H1 (cell line): ENCODE results near the gene SLC31A2. TPM values are rescaled to one million over a fixed set of nuclear protein-coding genes. Genes with fewer than 3 reads are reported as not detected.

Experiments
- CTCF ChIA-PET: fragments of 300-600 bp; sonication (Branson Sonifier 250); formaldehyde crosslinking; loops from one replicate; lab custom pipeline; 2021; ENCODE audit not compliant: partially characterized antibody; lab: Charles Lee
- POLR2A ChIA-PET: fragments of 300-600 bp; sonication (Branson Sonifier 250); formaldehyde crosslinking; loops from one replicate; lab custom pipeline; 2021; ENCODE audit warnings: inconsistent platforms; ENCODE audit not compliant: partially characterized antibody; lab: Charles Lee
- DNase-seq, 2 experiments: peaks; one replicate each; pipeline versions ENCODE4 v3.0.0 to v3.0.0-alpha.2; 2010 to 2022; ENCODE audit warnings: low spot score in 2 of 2, low read depth in 1 of 2, mixed read lengths in 1 of 2
- FAIRE-seq: peaks from 2 replicates; lab custom pipeline; 2011; peaks lifted over from hg19 to GRCh38; lab: Jason Lieb, UNC
- H2AFZ ChIP-seq: 2 replicates; pipeline ENCODE4 v1.8.1; 2012; ENCODE audit warnings: low read length, inconsistent platforms
- H2AK5ac ChIP-seq: 2 replicates; pipeline ENCODE4 v1.6.1; 2013; ENCODE audit warnings: low read depth, low read length
- H2BK120ac ChIP-seq: replicated peaks from 2 replicates; pipeline ENCODE3; 2013; ENCODE audit warnings: low read depth, low read length, inconsistent platforms
- H2BK12ac ChIP-seq: 2 replicates; pipeline ENCODE4 v1.6.1; 2013; ENCODE audit warnings: low read depth, low read length
- H2BK15ac ChIP-seq: 2 replicates; pipeline ENCODE4 v1.6.1; 2013; ENCODE audit warnings: low read length
- H2BK20ac ChIP-seq: 2 replicates; pipeline ENCODE4 v1.6.1; 2013; ENCODE audit warnings: low read length
- H2BK5ac ChIP-seq: 2 replicates; pipeline ENCODE4 v1.6.1; 2013; ENCODE audit warnings: low read depth, low read length
- H3K14ac ChIP-seq: 2 replicates; pipeline ENCODE4 v1.6.1; 2013; ENCODE audit warnings: inconsistent platforms; ENCODE audit not compliant: insufficient read length
- H3K18ac ChIP-seq: 2 replicates; pipeline ENCODE4 v1.6.1; 2013; ENCODE audit warnings: low read length; ENCODE audit errors: extremely low read depth
- H3K23ac ChIP-seq: 2 replicates; pipeline ENCODE4 v1.6.1; 2013; ENCODE audit warnings: inconsistent platforms; ENCODE audit not compliant: insufficient read length
- H3K23me2 ChIP-seq: 2 replicates; pipeline ENCODE4 v1.6.1; 2013; ENCODE audit warnings: low read depth, low read length
- H3K27ac ChIP-seq: 2 replicates; pipeline ENCODE4 v1.6.1; 2011; ENCODE audit warnings: low read depth, low read length, inconsistent platforms
- H3K27me3 ChIP-seq, 4 experiments: replicated peaks in 1 of 4; 1 replicate in 1 of 4; 2 replicates in 3 of 4; pipeline versions ENCODE4 v1.6.1 to v1.8.1; 2011 to 2013; ENCODE audit warnings: low read length in 3 of 4, mild to moderate bottlenecking in 3 of 4, inconsistent platforms in 2 of 4, mixed read lengths in 2 of 4, moderate library complexity in 1 of 4; ENCODE audit not compliant: control insufficient read depth in 3 of 4, insufficient read depth in 3 of 4; ENCODE audit errors: extremely low read depth in 1 of 4
- H3K36me3 ChIP-seq, 4 experiments: 2 replicates each; pipeline versions ENCODE4 v1.6.1 to v1.8.1; 2011 to 2013; ENCODE audit warnings: mild to moderate bottlenecking in 4 of 4, low read length in 3 of 4, moderate library complexity in 2 of 4, control low read depth in 1 of 4, inconsistent platforms in 1 of 4; ENCODE audit not compliant: insufficient read depth in 4 of 4, control insufficient read depth in 2 of 4
- H3K4ac ChIP-seq: replicated peaks from 2 replicates; pipeline ENCODE3; 2013; ENCODE audit warnings: low read length, low read depth, mixed read lengths, inconsistent platforms; ENCODE audit not compliant: insufficient read length
- H3K4me1 ChIP-seq, 4 experiments: replicated peaks in 1 of 4; 1 replicate in 1 of 4; 2 replicates in 3 of 4; pipeline versions ENCODE4 v1.6.1 to v1.8.1; 2011 to 2013; ENCODE audit warnings: low read length in 3 of 4, inconsistent platforms in 2 of 4, mixed read lengths in 1 of 4; ENCODE audit not compliant: insufficient read depth in 4 of 4, control insufficient read depth in 3 of 4
- H3K4me2 ChIP-seq, 2 experiments: 2 replicates each; pipeline versions ENCODE4 v1.6.1 to v1.8.1; 2011 to 2013; ENCODE audit warnings: low read depth in 2 of 2, low read length in 2 of 2, control low read depth in 1 of 2, inconsistent platforms in 1 of 2, mild to moderate bottlenecking in 1 of 2; ENCODE audit not compliant: insufficient read depth in 1 of 2
- H3K4me3 ChIP-seq, 4 experiments: fragments of 200-600, 300-600 bp in 1 of 4; sonication (generic), shearing (Covaris generic), sonication (Bioruptor Twin) in 1 of 4; 2 replicates each; pipeline versions ENCODE4 v1.5.1 to v1.8.1; 2011 to 2016; ENCODE audit warnings: low read length in 4 of 4, low read depth in 3 of 4, control low read depth in 2 of 4, inconsistent platforms in 2 of 4, mild to moderate bottlenecking in 2 of 4, mixed read lengths in 1 of 4, moderate library complexity in 1 of 4; ENCODE audit not compliant: insufficient read depth in 2 of 4; ENCODE audit errors: extremely low read depth in 1 of 4
- H3K56ac ChIP-seq: replicated peaks from 2 replicates; pipeline ENCODE3; 2013; ENCODE audit warnings: low read depth, mild to moderate bottlenecking, mixed read lengths, low read length, inconsistent platforms; ENCODE audit not compliant: insufficient read length
- H3K79me1 ChIP-seq: 2 replicates; pipeline ENCODE4 v1.6.1; 2013; ENCODE audit warnings: low read depth, low read length, control low read depth
- H3K79me2 ChIP-seq, 2 experiments: 2 replicates each; pipeline versions ENCODE4 v1.6.1 to v1.8.1; 2012 to 2013; ENCODE audit warnings: low read length in 2 of 2, mild to moderate bottlenecking in 2 of 2, inconsistent platforms in 1 of 2; ENCODE audit not compliant: insufficient read depth in 2 of 2, control insufficient read depth in 1 of 2
- H3K9ac ChIP-seq, 4 experiments: replicated peaks in 1 of 4; 1 replicate in 1 of 4; 2 replicates in 3 of 4; pipeline versions ENCODE4 v1.6.1 to v1.8.1; 2011 to 2013; ENCODE audit warnings: low read depth in 3 of 4, low read length in 3 of 4, control low read depth in 2 of 4, mild to moderate bottlenecking in 2 of 4, moderate library complexity in 2 of 4, inconsistent platforms in 1 of 4; ENCODE audit errors: extremely low read depth in 1 of 4
- H3K9me3 ChIP-seq, 2 experiments: 2 replicates each; pipeline versions ENCODE4 v1.6.1 to v1.8.1; 2012 to 2013; ENCODE audit warnings: mild to moderate bottlenecking in 2 of 2, moderate library complexity in 2 of 2, control low read depth in 1 of 2, inconsistent platforms in 1 of 2, low read depth in 1 of 2, low read length in 1 of 2, mixed read lengths in 1 of 2; ENCODE audit not compliant: insufficient read depth in 2 of 2
- H4K20me1 ChIP-seq, 2 experiments: replicated peaks in 1 of 2; 2 replicates each; pipeline versions ENCODE3 to v1.8.1; 2011 to 2013; ENCODE audit warnings: inconsistent platforms in 2 of 2, low read length in 2 of 2, mild to moderate bottlenecking in 1 of 2; ENCODE audit not compliant: insufficient read depth in 2 of 2, control insufficient read depth in 1 of 2
- H4K5ac ChIP-seq: 2 replicates; pipeline ENCODE4 v1.6.1; 2013; ENCODE audit warnings: low read length, low read depth, mixed read lengths, inconsistent platforms; ENCODE audit not compliant: insufficient read length
- H4K8ac ChIP-seq: 2 replicates; pipeline ENCODE4 v1.8.0; 2013; ENCODE audit warnings: mild to moderate bottlenecking, moderate library complexity, low read length, inconsistent platforms; ENCODE audit not compliant: insufficient read depth; ENCODE audit errors: extremely low read depth
- H4K91ac ChIP-seq: replicated peaks from 2 replicates; pipeline ENCODE3; 2013; ENCODE audit warnings: low read length, mixed read lengths, inconsistent platforms; ENCODE audit not compliant: insufficient read length
- CEBPB ChIP-seq: IDR thresholded peaks from 2 replicates; pipeline ENCODE4 v1.6.1; 2012; ENCODE audit warnings: low read depth, low read length
- CTBP2 ChIP-seq: IDR thresholded peaks from 2 replicates; pipeline ENCODE4 v1.7.0; 2011; ENCODE audit warnings: borderline replicate concordance, mild to moderate bottlenecking, moderate library complexity, mixed read lengths, low read length; ENCODE audit not compliant: insufficient read depth, insufficient read length
- HDAC2 ChIP-seq, 2 experiments: fragments of 300-600 bp in 1 of 2; sonication (generic) in 1 of 2; IDR thresholded peaks; 2 replicates each; pipeline ENCODE4 v1.6.1; 2011 to 2012; ENCODE audit warnings: low read depth in 2 of 2, low read length in 2 of 2, mild to moderate bottlenecking in 2 of 2, moderate library complexity in 2 of 2, borderline replicate concordance in 1 of 2, inconsistent platforms in 1 of 2
- JUND ChIP-seq: IDR thresholded peaks from 2 replicates; pipeline ENCODE4 v1.6.1; 2011; ENCODE audit warnings: mild to moderate bottlenecking, improper control_type of control experiment, low read length
- NRF1 ChIP-seq: IDR thresholded peaks from 2 replicates; pipeline ENCODE4 v1.6.1; 2011; ENCODE audit warnings: mild to moderate bottlenecking, low read depth, low read length, improper control_type of control experiment
- POLR2A ChIP-seq, 2 experiments: IDR thresholded peaks; 1 replicate in 1 of 2; 2 replicates in 1 of 2; pipeline ENCODE4 v1.6.1; 2011; ENCODE audit warnings: low read depth in 2 of 2, low read length in 2 of 2, mild to moderate bottlenecking in 2 of 2; ENCODE audit errors: control extremely low read depth in 1 of 2
- RBBP5 ChIP-seq: IDR thresholded peaks from 2 replicates; pipeline ENCODE4 v1.7.1; 2012; ENCODE audit warnings: low read depth, mild to moderate bottlenecking, inconsistent platforms, low read length, moderate library complexity, borderline replicate concordance
- SIRT6 ChIP-seq: IDR thresholded peaks from one replicate; pipeline ENCODE4 v1.7.1; 2012; ENCODE audit warnings: low read length, inconsistent platforms
- WGBS, 2 experiments: shearing (Covaris generic) in 1 of 2; methylation state at CpG; one replicate each; pipeline versions ENCODE4 v1.1.6 to v1.1.7; 2013 to 2015; ENCODE audit warnings: low lambda C conversion rate in 2 of 2, mixed read lengths in 2 of 2, inconsistent platforms in 1 of 2, low coverage in 1 of 2, missing lambda C conversion rate in 1 of 2; ENCODE audit not compliant: insufficient replicate concordance in 2 of 2, insufficient coverage in 1 of 2, insufficient read length in 1 of 2; ENCODE audit errors: extremely low coverage in 1 of 2, missing lambda C conversion rate in 1 of 2; 5-methylcytosine and 5-hydroxymethylcytosine counted together
- polyA plus RNA-seq, 7 experiments: library from polyadenylated mRNA; depleted of rRNA in 3 of 7; stranded (reverse) in 5 of 7; unstranded in 2 of 7; fragments of >200 nt in 5 of 7; fragments of 200-250 nt in 2 of 7; gene quantifications; 1 replicate in 5 of 7; 2 replicates in 1 of 7; 4 replicates in 1 of 7; pipeline versions ENCODE4 v1.2.1 to v1.2.3, GENCODE V29; 2011 to 2013; ENCODE audit warnings: missing spikeins in 2 of 7, mixed read lengths in 2 of 7
- total RNA-seq: library from RNA; stranded (reverse); fragmentation: NEBNext Ultra II Directional; extraction: Animal tissue kit (Norgen Biotek cat#: 25700); gene quantifications from 2 replicates; pipeline ENCODE4 v1.2.1, GENCODE V29; 2021

SLC31A2 gene
- total and polyA plus RNA-seq, 2 of the 8 experiments (the other 6 are each of a cell fraction or from before 2014, with no cell fraction given): 2.0 to 2.9 TPM

DNA sequence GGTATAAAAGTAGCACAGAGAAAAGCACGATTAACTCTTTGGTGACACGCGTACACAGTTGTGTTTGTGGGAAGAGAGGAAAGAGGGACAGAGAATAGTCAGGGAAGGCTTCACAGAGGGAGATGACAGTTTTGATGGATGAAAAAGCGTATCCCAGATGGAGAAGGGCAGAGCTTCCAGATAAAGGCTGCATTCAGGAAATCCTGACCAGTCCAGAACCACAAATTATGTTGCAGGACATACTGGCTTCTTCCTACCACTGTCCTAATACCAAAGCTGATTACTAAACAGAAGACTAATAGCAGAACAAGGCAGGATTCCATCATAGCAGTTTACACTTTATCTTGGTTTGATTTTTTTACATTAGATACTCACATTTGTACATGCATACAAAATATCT, 34.5 kb downstream of the SLC31A2 start:
- no peak overlapping the region for H4K8ac ChIP-seq
- no peak overlapping the region for H3K9ac ChIP-seq
- H3K27me3 ChIP-seq: no peaks in the 10 kb centered on the region
- H3K4ac ChIP-seq: no peak overlapping the region
- H3K18ac ChIP-seq: no peak overlapping the region
- no peak overlapping the region for H4K5ac ChIP-seq
- H3K9me3 ChIP-seq: no peaks in the 10 kb centered on the region
- H2BK15ac ChIP-seq: no peak overlapping the region
- H3K23me2 ChIP-seq: no peaks in the 10 kb centered on the region
- no peaks in the 10 kb centered on the region for H3K79me2 ChIP-seq
- no peaks in the 10 kb centered on the region for H3K4me1 ChIP-seq
- 84% methylated on average over 4 of the region's 4 CpGs; no CpG with 5 or more reads in 1 of the 2 experiments for WGBS, 2 experiments
- H2BK12ac ChIP-seq: no peak overlapping the region
- DNase-seq (no peak), FAIRE-seq (no peak)
- no peak overlapping the region for H3K14ac ChIP-seq
- H4K91ac ChIP-seq: no peak overlapping the region
- H4K20me1 ChIP-seq: no peaks in the 10 kb centered on the region
- ChIA-PET POLR2A (no interaction called here), CTCF (interaction anchor here (1.3 to 1.6 kb wide), 2 partner anchors 9 to 11 kb away, joined by 4 to 7 read pairs; no protein-coding TSS in a partner anchor)
- no peak overlapping the region for H2BK5ac ChIP-seq
- no peak overlapping the region for H3K56ac ChIP-seq
- no peak overlapping the region for H3K27ac ChIP-seq
- no peak overlapping the region for H2BK120ac ChIP-seq
- H2AFZ ChIP-seq: no peak overlapping the region
- no peak overlapping the region for H3K23ac ChIP-seq
- H2BK20ac ChIP-seq: no peak overlapping the region
- H3K4me2 ChIP-seq: no peak overlapping the region
- H3K36me3 ChIP-seq: peaks cover 0 to 63% (median 33%) of the 10 kb centered on the region in 4 experiments; a peak in 7 of 8 replicates
- no peaks in the 10 kb centered on the region for H3K79me1 ChIP-seq
- H3K4me3 ChIP-seq: no peak overlapping the region
- no peak overlapping the region for H2AK5ac ChIP-seq
- TF ChIP-seq RBBP5 (no peak), CTBP2 (no peak), HDAC2 (IDR thresholded peaks at IDR 0.05; ENCODE audit: borderline replicate concordance in 1 of 2, low read depth in 2 of 2, low read length in 2 of 2) (no peak), NRF1 (no peak), SIRT6 (no peak), POLR2A (IDR thresholded peaks at IDR 0.05; ENCODE audit: control extremely low read depth in 1 of 2, low read depth in 2 of 2, low read length in 2 of 2) (no peak), CEBPB (no peak), JUND (no peak)
